GM21390 (cell line): ENCODE data around the gene KCNK10.
A peak's percentile ranks its signal among the peaks of the same experiment; 100 is the strongest.

Source experiments
- ATAC-seq: cut with Tn5 transposase; IDR thresholded peaks from one replicate; pipeline ENCODE4 v1.9.1; 2021; ENCODE audit not compliant: unreplicated experiment

The KCNK10 gene

DNA sequence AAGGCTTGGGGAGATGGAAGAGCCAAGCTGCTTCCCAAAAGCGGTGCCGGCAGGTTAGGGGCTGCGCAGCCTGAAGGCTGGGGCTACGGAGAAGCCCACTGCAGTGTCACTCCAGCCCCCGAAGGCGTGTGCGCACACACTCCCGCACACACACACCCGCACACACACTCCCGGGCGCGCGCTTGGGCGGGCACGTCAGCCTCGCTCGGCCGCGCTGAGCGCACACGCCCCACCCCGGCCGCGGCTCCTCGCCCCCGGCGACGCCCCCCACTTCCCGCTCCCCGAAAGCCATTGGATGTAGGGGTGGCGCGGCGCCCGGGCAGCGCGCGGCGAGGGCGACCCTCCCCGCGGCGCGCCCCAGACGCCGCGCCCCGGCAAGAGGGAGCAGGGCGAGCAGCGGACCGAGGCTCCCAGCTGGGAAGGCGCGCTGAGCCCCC lies at the start of gene KCNK10:
TSS of gene KCNK10 (minus strand) at position 184 of the 437 bp plus-strand sequence. CDS start 471 bp downstream, outside the sequence.
- ATAC-seq, result peak; percentile 36

GRCh38 chr14:88369496-88369895 lies 46.4 kb upstream of the KCNK10 start:
- no peak for ATAC-seq

- ATAC-seq, result no peak
These were observed 41.8 kb upstream of the KCNK10 start for GRCh38 chr14:88364710-88365413.

DNA sequence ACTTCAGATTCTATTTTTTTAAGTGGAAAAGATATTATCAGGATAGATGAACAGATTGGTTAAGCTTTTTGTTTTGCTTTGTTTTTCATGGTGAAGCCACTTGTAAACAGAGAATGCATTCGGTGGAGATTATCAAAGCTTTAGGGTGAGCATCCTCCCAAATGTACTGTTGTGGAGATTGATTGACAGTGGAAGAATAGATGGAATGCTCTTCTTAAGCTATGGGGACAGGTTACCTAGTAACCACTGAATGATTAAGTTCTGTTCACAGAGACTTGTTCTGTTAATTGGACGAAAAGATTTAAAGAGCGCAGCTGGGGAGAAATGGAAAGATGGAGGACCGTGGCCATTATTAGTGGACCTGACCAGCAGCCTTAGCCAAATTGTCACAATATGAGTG lies 40.6 kb upstream of the KCNK10 start:
- no peak for ATAC-seq

- ATAC-seq, result no peak
These were observed 36.4 kb upstream of the KCNK10 start for GRCh38 chr14:88359500-88359899.

- no peak for ATAC-seq
These were observed 31.3 kb upstream of the KCNK10 start for GRCh38 chr14:88354358-88354757.

DNA sequence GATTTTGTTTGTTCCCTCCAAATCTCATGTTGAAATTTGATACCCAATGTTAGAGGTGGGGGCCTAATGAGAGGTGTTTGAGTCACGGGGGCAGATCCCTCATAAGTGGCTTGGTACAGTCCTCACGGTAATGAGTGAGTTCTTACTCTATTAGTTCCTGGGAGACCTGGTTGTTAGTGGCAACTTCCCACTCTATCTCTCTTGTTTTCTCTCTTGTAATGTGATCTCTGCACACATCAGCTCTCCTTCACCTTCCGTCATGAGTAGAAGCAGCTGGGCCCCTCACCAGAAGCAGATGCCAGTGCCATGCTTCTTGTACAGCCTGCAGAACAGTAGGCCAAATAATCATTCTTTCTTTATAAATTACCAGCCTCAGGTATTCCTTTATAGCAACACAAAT lies 29.6 kb upstream of the KCNK10 start:
- no peak for ATAC-seq

- no peak for ATAC-seq
These were observed 29.1 kb upstream of the KCNK10 start for GRCh38 chr14:88351966-88352691.

- no peak for ATAC-seq
These were observed 25.5 kb upstream of the KCNK10 start for GRCh38 chr14:88348546-88348945.

DNA sequence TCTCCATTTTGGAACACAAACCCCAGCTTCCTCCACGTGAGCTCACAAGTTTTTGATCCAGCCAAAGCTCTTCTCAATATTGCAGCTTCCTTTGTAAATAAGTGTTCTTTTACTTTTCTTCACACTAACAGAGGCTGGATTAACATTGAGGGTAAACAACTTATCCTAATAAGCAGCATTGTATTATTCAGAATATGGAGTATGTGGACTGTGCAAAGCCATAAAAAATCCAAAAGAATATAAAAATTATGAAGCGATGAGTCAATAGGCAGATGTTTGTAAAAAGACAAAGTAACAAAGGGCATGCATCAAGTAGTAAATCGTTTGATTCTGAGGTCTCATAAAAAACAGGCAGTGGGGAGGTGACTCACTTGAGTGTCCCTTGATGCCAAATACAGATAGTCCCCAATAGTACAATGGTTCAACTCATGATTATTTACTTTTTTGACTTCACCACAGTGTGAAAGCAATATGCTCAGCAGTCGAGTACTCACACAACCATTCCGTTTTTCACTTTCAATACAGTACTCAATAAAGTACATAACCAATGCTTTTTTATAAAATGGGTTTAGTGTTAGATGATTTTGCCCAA lies 23.1 kb upstream of the KCNK10 start:
- ATAC-seq, result no peak

- no peak for ATAC-seq
These were observed 19.9 kb upstream of the KCNK10 start for GRCh38 chr14:88342980-88343379.

GRCh38 chr14:88340357-88340756 lies 17.3 kb upstream of the KCNK10 start:
- no peak for ATAC-seq

DNA sequence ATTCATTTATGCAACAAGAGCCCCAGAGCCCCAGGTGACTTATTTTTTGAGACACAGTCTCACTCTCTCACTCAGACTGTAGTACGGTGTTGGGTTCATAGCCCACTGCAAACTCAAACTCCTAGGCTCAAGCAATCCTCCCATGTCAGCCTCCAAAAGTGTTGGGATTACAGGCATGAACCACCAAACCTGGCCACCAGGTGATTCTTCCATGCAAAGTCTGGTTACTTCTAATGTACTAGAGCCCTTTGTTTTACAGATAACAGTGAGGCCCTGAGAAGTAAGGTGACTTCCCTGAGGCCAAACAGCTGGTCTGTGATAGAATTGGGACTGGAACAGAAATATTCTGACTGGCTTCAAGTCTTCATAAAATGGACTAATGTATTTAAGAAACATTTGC lies 10.0 kb upstream of the KCNK10 start:
- no peak for ATAC-seq

DNA sequence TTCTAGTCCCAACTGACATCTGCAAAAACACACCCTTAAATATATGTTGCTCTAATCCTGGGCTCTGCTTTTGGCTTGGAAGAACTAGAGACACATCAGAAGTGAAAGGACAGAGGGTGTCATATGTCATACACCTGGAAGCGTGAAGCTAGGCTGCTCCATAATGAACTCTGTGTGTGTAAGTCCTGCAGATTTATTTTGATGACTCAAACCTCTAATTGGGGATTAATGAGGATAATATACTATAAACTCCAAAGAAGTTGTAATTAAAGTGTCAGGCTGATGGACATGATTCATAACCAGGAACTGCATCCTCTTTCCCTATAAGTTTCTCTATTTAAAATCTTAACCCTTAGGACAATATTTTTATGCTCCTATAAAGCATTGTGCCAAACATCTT lies 4.4 kb upstream of the KCNK10 start:
- no peak for ATAC-seq

- no peak for ATAC-seq
These were observed 3.5 kb upstream of the KCNK10 start for GRCh38 chr14:88326352-88327103.

DNA sequence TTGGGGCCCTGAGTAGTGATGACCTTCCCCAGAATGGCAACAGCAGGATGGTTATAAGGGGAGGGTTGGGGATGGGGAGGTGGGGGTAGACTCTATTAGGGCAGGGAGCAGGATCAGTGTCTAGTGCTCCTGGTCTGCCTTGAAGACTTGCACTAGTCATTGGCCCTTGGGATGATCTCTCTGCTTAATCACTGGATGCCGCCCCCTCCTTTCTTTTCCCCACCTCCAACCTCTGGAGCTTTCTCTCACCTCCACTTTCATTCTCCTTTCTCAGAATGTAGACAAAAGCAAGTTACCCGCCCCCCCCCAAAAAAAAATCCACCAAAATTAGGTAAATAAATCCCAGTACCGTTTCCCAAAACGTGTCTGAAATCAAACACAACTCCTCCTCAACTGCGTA lies 2.8 kb upstream of the KCNK10 start:
- no peak for ATAC-seq

DNA sequence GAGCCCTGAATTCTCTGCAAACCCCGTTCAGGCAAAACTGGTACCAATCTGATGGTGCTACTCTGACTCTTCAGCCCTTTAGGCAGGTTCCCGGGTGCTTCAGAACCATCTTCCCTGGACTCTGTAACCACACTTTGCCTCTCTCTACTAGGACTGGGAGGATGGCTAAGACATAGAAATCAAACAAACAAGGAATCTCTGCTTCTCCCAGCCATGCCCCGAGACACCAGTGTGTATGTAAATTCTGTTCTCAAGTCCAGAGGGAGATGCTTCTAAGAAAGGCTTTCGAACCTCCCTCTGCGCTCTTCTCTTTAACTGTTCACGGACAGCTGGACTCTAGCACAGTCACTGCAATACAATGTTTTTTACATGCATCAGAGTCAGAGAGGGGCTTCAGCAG lies 1.9 kb upstream of the KCNK10 start:
- ATAC-seq, result no peak

- ATAC-seq, result no peak
These were observed 1.4 kb upstream of the KCNK10 start for GRCh38 chr14:88324491-88324890.

- peak; percentile 95 for ATAC-seq
These were observed 592 bp upstream of the KCNK10 start for GRCh38 chr14:88323523-88324199.

DNA sequence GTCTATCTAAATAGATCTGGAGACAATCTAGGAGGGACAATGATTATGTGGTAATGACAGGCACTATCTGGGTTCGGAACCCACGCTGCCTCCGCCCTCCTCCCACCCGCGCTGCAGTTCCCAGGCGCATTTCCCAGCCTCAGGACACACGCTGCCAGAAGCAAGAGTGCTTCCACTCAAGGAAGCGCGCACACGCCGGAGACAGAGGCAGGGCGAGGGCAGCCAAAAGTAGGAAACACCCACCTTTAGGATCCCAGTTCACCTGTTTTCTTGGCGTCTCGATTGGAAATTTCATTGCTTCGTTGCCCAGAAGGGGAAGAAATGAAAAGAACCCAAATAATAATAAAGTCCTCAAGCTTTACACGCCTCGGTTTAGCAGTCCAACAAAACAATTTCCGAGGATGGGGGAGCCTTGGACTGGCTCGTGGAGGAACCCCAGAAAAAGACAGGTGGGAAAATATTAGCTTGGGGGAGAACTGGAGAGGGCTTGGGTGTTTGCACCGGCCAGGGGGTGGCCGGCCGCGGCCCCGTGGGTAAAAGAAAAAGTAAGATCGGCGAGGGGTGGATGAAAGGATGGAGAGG lies 474 bp downstream of the KCNK10 start:
- ATAC-seq, result no peak
